H9 (cell line): ENCODE measurements around the gene NPLOC4. TPM values are rescaled to one million over a fixed set of nuclear protein-coding genes. Genes with fewer than 3 reads are reported as not detected.

Experiments used
- DNase-seq: peaks from one replicate; pipeline ENCODE4 v3.0.0-alpha.2; 2017
- H2AFZ ChIP-seq: one replicate; pipeline ENCODE4 v1.6.1; 2013; ENCODE audit warnings: mild to moderate bottlenecking, low read length, control low read depth, moderate library complexity
- H2AK5ac ChIP-seq: 2 replicates; pipeline ENCODE4 v1.6.1; 2013; ENCODE audit warnings: low read length, control low read depth, mixed read lengths; ENCODE audit not compliant: insufficient read length
- H2BK120ac ChIP-seq: one replicate; pipeline ENCODE4 v1.6.1; 2013; ENCODE audit warnings: low read depth, mild to moderate bottlenecking, low read length, control low read depth, inconsistent platforms; ENCODE audit not compliant: poor library complexity, severe bottlenecking
- H2BK12ac ChIP-seq: 2 replicates; pipeline ENCODE4 v1.6.1; 2013; ENCODE audit warnings: low read length, control low read depth, mixed read lengths, low read depth; ENCODE audit not compliant: insufficient read length
- H2BK15ac ChIP-seq: 2 replicates; pipeline ENCODE4 v1.6.1; 2013; ENCODE audit warnings: low read depth, low read length, control low read depth
- H2BK20ac ChIP-seq: one replicate; pipeline ENCODE4 v1.6.1; 2013; ENCODE audit warnings: low read depth, mild to moderate bottlenecking, low read length, control low read depth, inconsistent platforms; ENCODE audit not compliant: poor library complexity, severe bottlenecking
- H2BK5ac ChIP-seq: 2 replicates; pipeline ENCODE4 v1.6.1; 2013; ENCODE audit warnings: low read length, control low read depth, mixed read lengths; ENCODE audit not compliant: insufficient read length
- H3K14ac ChIP-seq: 2 replicates; pipeline ENCODE4 v1.6.1; 2013; ENCODE audit warnings: low read length, control low read depth; ENCODE audit not compliant: insufficient read depth
- H3K18ac ChIP-seq: 2 replicates; pipeline ENCODE4 v1.6.1; 2013; ENCODE audit warnings: low read depth, mild to moderate bottlenecking, mixed read lengths, low read length, control low read depth; ENCODE audit not compliant: insufficient read length
- H3K23ac ChIP-seq: 2 replicates; pipeline ENCODE4 v1.6.1; 2013; ENCODE audit warnings: low read length, control low read depth, mixed read lengths, low read depth; ENCODE audit not compliant: insufficient read length
- H3K23me2 ChIP-seq: 2 replicates; pipeline ENCODE4 v1.6.1; 2013; ENCODE audit warnings: low read depth, mild to moderate bottlenecking, mixed read lengths, low read length, control low read depth; ENCODE audit not compliant: insufficient read length, poor library complexity, severe bottlenecking
- H3K27ac ChIP-seq: 2 replicates; pipeline ENCODE4 v1.5.1; 2013; ENCODE audit warnings: low read length, control low read depth, mixed read lengths, low read depth; ENCODE audit not compliant: insufficient read length
- H3K27me3 ChIP-seq: 2 replicates; pipeline ENCODE4 v1.6.1; 2013; ENCODE audit warnings: low read length, control low read depth, inconsistent platforms; ENCODE audit not compliant: insufficient read depth
- H3K4ac ChIP-seq: 2 replicates; pipeline ENCODE4 v1.6.1; 2013; ENCODE audit warnings: low read depth, mild to moderate bottlenecking, control low read depth, inconsistent platforms, low read length, moderate library complexity
- H3K4me1 ChIP-seq: 2 replicates; pipeline ENCODE4 v1.6.1; 2013; ENCODE audit warnings: low read length, control low read depth, inconsistent platforms; ENCODE audit not compliant: insufficient read depth
- H3K4me2 ChIP-seq: 2 replicates; pipeline ENCODE4 v1.6.1; 2013; ENCODE audit warnings: low read length, control low read depth, mixed read lengths; ENCODE audit not compliant: insufficient read length, insufficient read depth
- H3K56ac ChIP-seq: 2 replicates; pipeline ENCODE4 v1.6.1; 2013; ENCODE audit warnings: low read depth, mild to moderate bottlenecking, mixed read lengths, low read length, control low read depth; ENCODE audit not compliant: insufficient read length
- H3K79me1 ChIP-seq: 2 replicates; pipeline ENCODE4 v1.6.1; 2013; ENCODE audit warnings: low read depth, mild to moderate bottlenecking, moderate library complexity, low read length, control low read depth, inconsistent platforms; ENCODE audit not compliant: insufficient read depth, poor library complexity, severe bottlenecking
- H3K79me2 ChIP-seq: 2 replicates; pipeline ENCODE4 v1.6.1; 2013; ENCODE audit warnings: low read length, control low read depth, inconsistent platforms; ENCODE audit not compliant: insufficient read depth
- H3K9ac ChIP-seq: 2 replicates; pipeline ENCODE4 v1.6.1; 2013; ENCODE audit warnings: low read length, control low read depth, mixed read lengths; ENCODE audit not compliant: insufficient read length; ENCODE audit errors: extremely low read depth
- H3K9me3 ChIP-seq: one replicate; pipeline ENCODE4 v1.6.1; 2013; ENCODE audit warnings: low read depth, low read length, inconsistent platforms; ENCODE audit not compliant: control insufficient read depth
- H3T11ph ChIP-seq: one replicate; pipeline ENCODE4 v1.6.1; 2013; ENCODE audit warnings: mild to moderate bottlenecking, low read length, control low read depth, inconsistent platforms
- H4K20me1 ChIP-seq: one replicate; pipeline ENCODE4 v1.6.1; 2013; ENCODE audit not compliant: control insufficient read depth, insufficient read length, insufficient read depth
- H4K5ac ChIP-seq: 2 replicates; pipeline ENCODE4 v1.6.1; 2013; ENCODE audit warnings: low read depth, mild to moderate bottlenecking, mixed read lengths, low read length, control low read depth; ENCODE audit not compliant: insufficient read length
- H4K8ac ChIP-seq: replicated peaks from 2 replicates; pipeline ENCODE4 v1.6.1; 2013; ENCODE audit warnings: low read length, control low read depth, mixed read lengths, low read depth; ENCODE audit not compliant: insufficient read length
- H4K91ac ChIP-seq: 2 replicates; pipeline ENCODE4 v1.6.1; 2013; ENCODE audit warnings: low read depth, mild to moderate bottlenecking, moderate library complexity, mixed read lengths, low read length, control low read depth; ENCODE audit not compliant: insufficient read length
- H3K27ac Mint-ChIP-seq, 3 experiments: 2 replicates in 2 of 3; 3 replicates in 1 of 3; pipeline ENCODE4 v1.8.0; 2020 to 2021; ENCODE audit warnings: mixed read lengths in 3 of 3, mild to moderate bottlenecking in 1 of 3, moderate library complexity in 1 of 3
- H3K27me3 Mint-ChIP-seq: 2 replicates; pipeline ENCODE4 v1.8.0; 2021; ENCODE audit warnings: low read depth, mild to moderate bottlenecking, moderate library complexity, mixed read lengths
- H3K36me3 Mint-ChIP-seq, 3 experiments: 2 replicates in 2 of 3; 3 replicates in 1 of 3; pipeline ENCODE4 v1.8.0; 2020 to 2021; ENCODE audit warnings: low read depth in 3 of 3, mixed read lengths in 3 of 3; ENCODE audit not compliant: insufficient read depth in 1 of 3
- H3K4me1 Mint-ChIP-seq, 2 experiments: 2 replicates each; pipeline ENCODE4 v1.8.0; 2020; ENCODE audit warnings: mixed read lengths in 2 of 2
- H3K4me3 Mint-ChIP-seq, 2 experiments: 2 replicates in 1 of 2; 3 replicates in 1 of 2; pipeline ENCODE4 v1.8.0; 2020 to 2021; ENCODE audit warnings: mild to moderate bottlenecking in 2 of 2, mixed read lengths in 2 of 2, moderate library complexity in 1 of 2
- H3K9me3 Mint-ChIP-seq, 2 experiments: 2 replicates in 1 of 2; 3 replicates in 1 of 2; pipeline ENCODE4 v1.8.0; 2020; ENCODE audit warnings: mild to moderate bottlenecking in 2 of 2, mixed read lengths in 2 of 2, moderate library complexity in 1 of 2
- CTCF ChIP-seq: fragments of 200-600 bp; sonication (generic); conservative IDR thresholded peaks from 3 replicates; pipeline ENCODE4 v1.8.0; 2021; ENCODE audit warnings: antibody characterized with exemption, mild to moderate bottlenecking
- WGBS: extraction: QIAGEN DNeasy Blood & Tissue Kit; methylation state at CpG from one replicate; pipeline ENCODE4 v1.1.7; 2013; ENCODE audit warnings: missing lambda C conversion rate, low lambda C conversion rate, mixed read lengths; ENCODE audit not compliant: insufficient read length; ENCODE audit errors: extremely low coverage; 5-methylcytosine and 5-hydroxymethylcytosine counted together
- total RNA-seq: library from RNA; stranded (reverse); gene quantifications from 2 replicates; pipeline ENCODE4 v1.2.1, GENCODE V29; 2021

The NPLOC4 gene
- total RNA-seq, 1 experiment from 2014 or later = 103 TPM

- H3K23ac ChIP-seq = no peak within 1 kb of the TSS
- no peaks in the 10 kb centered on the region; the same call in 1 of the 2 replicates for H3K27me3 ChIP-seq
- no peak within 1 kb of the TSS for H3K9ac ChIP-seq
- H4K5ac ChIP-seq = no peak within 1 kb of the TSS
- no CpG with 5 or more reads among the region's 42 CpGs for WGBS
- no peak within 1 kb of the TSS for H2BK5ac ChIP-seq
- H3K4me3 Mint-ChIP-seq = no peak within 1 kb of the TSS
- H4K91ac ChIP-seq = no peak within 1 kb of the TSS
- no peak within 1 kb of the TSS for H2BK15ac ChIP-seq
- H3K79me2 ChIP-seq = no peaks in the 10 kb centered on the region
- peaks cover 38% of the 10 kb centered on the region for H3K27me3 Mint-ChIP-seq
- peaks cover 0 to 5% of the 10 kb centered on the region in 2 experiments; a peak in 1 of 4 replicates for H3K4me1 Mint-ChIP-seq
- no peaks in the 10 kb centered on the region for H3K9me3 Mint-ChIP-seq
- H2AFZ ChIP-seq = no peak within 1 kb of the TSS
- H3K14ac ChIP-seq = no peak within 1 kb of the TSS
- H2BK120ac ChIP-seq = no peak within 1 kb of the TSS
- H3K27ac Mint-ChIP-seq = no peak within 1 kb of the TSS
- peaks cover 3% of the 10 kb centered on the region for H4K20me1 ChIP-seq
- H3K4me2 ChIP-seq = no peak within 1 kb of the TSS
- H3K4me1 ChIP-seq = no peaks in the 10 kb centered on the region
- H3K18ac ChIP-seq = no peak within 1 kb of the TSS
- no peak within 1 kb of the TSS for H4K8ac ChIP-seq
- H3K27ac ChIP-seq = no peak within 1 kb of the TSS
- H3K36me3 Mint-ChIP-seq = no peaks in the 10 kb centered on the region
- TF ChIP-seq CTCF = 0 out of 3 replicates have a peak, but pooled peaks have one; percentile 7
- H2BK20ac ChIP-seq = no peak within 1 kb of the TSS
- H2AK5ac ChIP-seq = no peak within 1 kb of the TSS
- DNase-seq = no peak
- no peaks in the 10 kb centered on the region for H3K9me3 ChIP-seq
- H3K23me2 ChIP-seq = no peaks in the 10 kb centered on the region
- H3K56ac ChIP-seq = no peak within 1 kb of the TSS
- H3T11ph ChIP-seq = no peak within 1 kb of the TSS
- no peak within 1 kb of the TSS for H3K4ac ChIP-seq
- no peak within 1 kb of the TSS for H2BK12ac ChIP-seq
- H3K79me1 ChIP-seq = no peaks in the 10 kb centered on the region
Observed at GRCh38 chr17:81527591-81528383, 109.1 kb downstream of the NPLOC4 start, which contains the start of gene FSCN2. Gene FSCN2, plus strand, starts transcription at chr17:81528377. Its CDS starts 155 bp downstream, at chr17:81528532.
